Epithelial cell of proximal tubule (primary cell): Measurements from ENCODE around the gene XKR8. TPM values are rescaled to one million over a fixed set of nuclear protein-coding genes. Genes with fewer than 3 reads are reported as not detected.

Experiments used
- DNase-seq: peaks from one replicate; pipeline ENCODE4 v3.0.0-alpha.2; 2011; ENCODE audit warnings: low read depth
- H3K4me3 ChIP-seq: 2 replicates; pipeline ENCODE4 v1.5.1; 2011; ENCODE audit warnings: low read depth, mild to moderate bottlenecking, low read length
- total RNA-seq: library from RNA; depleted of rRNA; stranded (reverse); fragments of >200 nt; gene quantifications from 2 replicates; pipeline ENCODE4 v1.2.3, GENCODE V29; 2015
- TF ChIP-seq, protein P1 (sequence below): conservative IDR thresholded peaks from 2 replicates; pipeline ENCODE4 v1.5.1; 2012; ENCODE audit warnings: low read depth, mild to moderate bottlenecking, low read length

Gene XKR8
- total RNA-seq, 1 donor from 2014 or later: 11.1 TPM

DNA sequence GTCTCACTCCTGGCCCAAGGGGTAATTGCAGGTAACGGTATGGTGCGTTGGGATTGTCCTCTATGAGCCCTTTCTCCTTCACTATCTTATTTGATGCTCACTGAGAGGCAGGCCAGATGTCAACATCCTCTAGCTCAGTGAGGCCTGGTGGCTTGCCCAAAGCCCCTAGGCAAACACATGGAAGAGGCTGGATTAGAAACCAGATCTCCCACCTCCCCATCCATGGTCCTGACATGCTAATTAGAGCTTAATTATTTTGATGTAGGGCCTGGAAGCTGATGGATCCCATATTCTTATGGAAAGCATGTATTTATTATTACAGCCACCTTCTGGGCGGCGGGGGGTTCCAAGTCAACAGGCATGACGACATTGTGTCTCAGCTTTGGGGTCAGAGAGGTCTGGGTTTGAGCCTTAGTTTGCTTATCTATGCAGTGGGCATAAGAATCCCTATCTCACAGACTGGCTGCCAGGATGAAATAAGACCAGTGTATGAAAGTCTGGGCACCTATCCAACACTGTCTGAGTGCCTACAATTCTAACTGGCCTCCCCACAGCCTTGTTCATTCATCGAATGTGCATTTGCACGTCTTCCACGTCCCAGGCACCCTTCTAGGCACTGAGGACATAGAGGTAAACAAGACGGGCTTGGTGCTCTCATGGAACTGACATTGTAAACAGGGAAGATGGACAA is 18.8 kb upstream of the XKR8 start:
- no peak for DNase-seq
- no peak overlapping the region for H3K4me3 ChIP-seq
- TF ChIP-seq, protein P1, sequence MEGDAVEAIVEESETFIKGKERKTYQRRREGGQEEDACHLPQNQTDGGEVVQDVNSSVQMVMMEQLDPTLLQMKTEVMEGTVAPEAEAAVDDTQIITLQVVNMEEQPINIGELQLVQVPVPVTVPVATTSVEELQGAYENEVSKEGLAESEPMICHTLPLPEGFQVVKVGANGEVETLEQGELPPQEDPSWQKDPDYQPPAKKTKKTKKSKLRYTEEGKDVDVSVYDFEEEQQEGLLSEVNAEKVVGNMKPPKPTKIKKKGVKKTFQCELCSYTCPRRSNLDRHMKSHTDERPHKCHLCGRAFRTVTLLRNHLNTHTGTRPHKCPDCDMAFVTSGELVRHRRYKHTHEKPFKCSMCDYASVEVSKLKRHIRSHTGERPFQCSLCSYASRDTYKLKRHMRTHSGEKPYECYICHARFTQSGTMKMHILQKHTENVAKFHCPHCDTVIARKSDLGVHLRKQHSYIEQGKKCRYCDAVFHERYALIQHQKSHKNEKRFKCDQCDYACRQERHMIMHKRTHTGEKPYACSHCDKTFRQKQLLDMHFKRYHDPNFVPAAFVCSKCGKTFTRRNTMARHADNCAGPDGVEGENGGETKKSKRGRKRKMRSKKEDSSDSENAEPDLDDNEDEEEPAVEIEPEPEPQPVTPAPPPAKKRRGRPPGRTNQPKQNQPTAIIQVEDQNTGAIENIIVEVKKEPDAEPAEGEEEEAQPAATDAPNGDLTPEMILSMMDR: no peak

- TF ChIP-seq, protein P1: no peak
- no peak for DNase-seq
- no peak overlapping the region for H3K4me3 ChIP-seq
Observed at GRCh38 chr1:27941671-27942540, 17.9 kb upstream of the XKR8 start.

- TF ChIP-seq, protein P1: no peak
- no peak overlapping the region for H3K4me3 ChIP-seq
- no peak for DNase-seq
Observed at GRCh38 chr1:27945020-27945419, 14.8 kb upstream of the XKR8 start.

DNA sequence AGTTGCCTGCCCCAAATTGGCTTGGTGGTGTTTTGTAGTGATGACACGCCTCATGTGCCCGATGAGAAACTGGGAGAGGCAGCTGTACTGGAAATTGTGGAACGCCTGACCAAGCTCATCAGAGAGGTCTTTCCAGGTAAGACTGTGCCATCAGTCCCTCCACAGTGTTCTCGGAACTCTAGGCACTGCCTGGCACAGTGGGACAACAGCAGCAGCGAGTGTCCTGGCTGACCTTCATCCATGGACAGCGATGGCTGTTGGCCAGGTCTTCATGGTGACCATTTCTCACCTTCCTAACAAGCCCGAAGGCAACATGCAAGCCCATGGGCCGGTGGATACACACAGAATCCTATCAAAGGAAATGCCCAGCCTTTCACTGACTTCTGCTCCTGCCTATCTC is 10.7 kb upstream of the XKR8 start:
- H3K4me3 ChIP-seq: no peak overlapping the region
- DNase-seq: no peak
- TF ChIP-seq, protein P1: no peak

GRCh38 chr1:27951396-27951795 is 8.4 kb upstream of the XKR8 start:
- TF ChIP-seq, protein P1: no peak
- no peak for DNase-seq
- H3K4me3 ChIP-seq: no peak overlapping the region

- no peak for DNase-seq
- TF ChIP-seq, protein P1: no peak
- H3K4me3 ChIP-seq: no peak overlapping the region
Observed at GRCh38 chr1:27952147-27952546, 7.6 kb upstream of the XKR8 start.
